CD4-positive, alpha-beta T cell treated with Interleukin-15 for 1 hour (primary cell): ENCODE data around the gene MFAP5.
"Not testable (repeated sequence)": the region's sequence is repeated elsewhere in the genome, so short reads cannot be mapped to it uniquely, and the experiment has no call there.

Experiments
- DNase-seq: peaks from one replicate; pipeline ENCODE4 v3.0.0-alpha.2; 2020

MFAP5 gene

DNA sequence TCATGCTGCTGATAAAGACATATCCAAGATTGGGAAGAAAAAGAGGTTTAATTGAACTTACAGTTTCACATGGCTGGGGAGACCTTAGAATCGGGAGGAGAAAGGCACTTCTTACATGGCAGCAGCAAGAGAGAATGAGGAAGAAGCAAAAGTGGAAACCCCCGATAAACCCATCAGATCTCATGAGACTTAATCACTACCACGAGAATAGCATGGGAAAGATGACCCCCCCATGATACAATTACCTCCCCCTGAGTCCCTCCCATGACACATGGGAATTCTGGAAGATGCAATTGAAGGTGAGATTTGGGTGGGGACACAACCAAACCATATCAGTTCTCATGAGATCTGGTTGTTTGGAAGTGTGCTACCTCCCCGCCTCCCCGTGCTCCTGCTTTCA lies 9.8 kb upstream of the MFAP5 start:
- DNase-seq, result no peak

- no peak for DNase-seq
Observed at GRCh38 chr12:8668441-8668840, 5.8 kb upstream of the MFAP5 start.

DNA sequence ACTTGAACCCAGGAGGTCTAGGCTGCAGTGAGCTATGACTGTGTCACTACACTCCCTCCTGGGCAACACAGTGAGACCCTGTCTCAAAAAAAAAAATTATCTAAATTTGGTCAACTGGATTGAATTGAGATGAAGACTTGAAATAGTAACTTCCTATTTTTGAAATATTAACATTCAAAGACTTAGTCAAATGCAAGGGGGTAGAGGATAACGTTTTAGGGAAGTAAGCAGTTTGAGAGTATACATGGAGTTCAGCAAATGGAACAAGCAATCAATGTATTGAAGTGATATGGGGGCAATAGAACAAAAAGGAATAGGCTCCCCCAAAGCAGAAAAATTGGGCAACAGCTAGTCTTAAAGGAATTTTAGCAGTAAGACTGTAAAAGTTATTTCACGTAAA lies 4.6 kb upstream of the MFAP5 start:
- no peak for DNase-seq

DNA sequence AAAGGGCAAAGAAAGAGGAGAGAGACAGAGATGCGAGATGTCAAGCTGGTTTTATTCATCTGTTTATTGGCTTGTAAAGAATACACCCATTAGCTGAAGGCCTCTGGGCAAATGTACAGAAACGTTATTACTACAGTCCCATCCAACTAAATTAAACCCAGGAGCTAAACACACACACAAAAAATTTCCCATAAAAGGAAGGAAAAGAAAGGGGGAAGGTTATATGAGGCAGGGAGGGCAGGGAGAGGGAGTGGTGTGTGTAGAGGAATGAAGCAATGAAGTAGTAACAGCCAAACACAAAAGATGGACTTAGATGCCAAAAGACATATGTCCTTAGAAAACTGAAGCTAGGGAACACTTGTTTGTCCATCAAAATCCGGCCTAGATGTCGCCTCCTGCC lies 3.1 kb upstream of the MFAP5 start:
- DNase-seq, result no peak

- DNase-seq, result no peak
Observed at GRCh38 chr12:8664228-8664913, 1.7 kb upstream of the MFAP5 start.

GRCh38 chr12:8661751-8662150 lies 875 bp downstream of the MFAP5 start:
- DNase-seq, result no peak

- no peak for DNase-seq
Observed at GRCh38 chr12:8661016-8661415, 1.6 kb downstream of the MFAP5 start.

DNA sequence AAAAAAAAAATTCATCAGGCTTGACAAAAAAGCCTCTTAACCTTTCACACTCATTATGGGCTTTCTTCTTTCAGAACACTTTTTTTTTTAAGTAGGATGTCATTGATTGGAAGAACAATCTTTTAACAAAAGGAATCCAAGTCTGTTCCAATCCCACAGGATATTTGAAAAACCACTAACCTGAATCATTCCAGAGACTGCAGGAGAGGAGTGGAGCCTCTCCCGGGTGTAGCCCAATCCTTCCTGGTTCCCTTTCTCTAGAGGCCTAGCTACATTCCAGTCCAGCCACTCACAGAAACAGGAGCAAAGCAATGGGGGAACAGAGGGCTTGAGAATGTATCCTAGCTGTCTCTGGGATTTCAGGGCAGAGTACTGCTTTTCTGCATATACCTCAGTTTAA lies 4.3 kb downstream of the MFAP5 start:
- no peak for DNase-seq

- no peak for DNase-seq
Observed at GRCh38 chr12:8655421-8655820, 7.2 kb downstream of the MFAP5 start.

DNA sequence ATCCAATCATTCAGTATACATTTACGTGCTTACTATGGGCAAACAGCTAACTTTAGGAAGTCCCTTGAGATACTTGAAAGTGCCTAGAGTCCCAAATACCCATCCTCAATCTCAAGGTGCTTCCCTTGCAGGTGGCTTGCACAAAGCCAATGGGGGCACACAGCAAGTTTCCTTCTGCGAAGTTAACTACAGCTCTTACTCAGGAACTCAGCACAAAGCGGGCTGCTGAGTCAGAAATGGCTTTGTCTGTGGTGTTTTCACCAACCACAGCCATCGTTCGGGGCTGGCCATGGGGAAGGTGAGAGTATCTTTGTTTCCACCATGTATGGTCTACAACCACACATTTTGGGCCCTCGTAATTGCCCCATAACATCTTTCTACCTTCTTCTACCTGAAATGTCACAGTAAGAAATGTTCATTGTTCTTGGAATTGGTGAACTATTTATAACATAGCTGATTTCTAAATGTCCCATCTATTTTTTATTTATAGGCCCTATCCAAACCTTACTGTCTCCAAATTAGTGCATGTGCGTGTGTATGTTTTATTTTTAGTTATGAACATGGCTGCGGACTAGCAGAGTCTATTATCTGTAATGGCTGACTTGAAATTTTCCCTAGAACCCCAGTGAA lies 13.9 kb downstream of the MFAP5 start:
- no peak for DNase-seq

DNA sequence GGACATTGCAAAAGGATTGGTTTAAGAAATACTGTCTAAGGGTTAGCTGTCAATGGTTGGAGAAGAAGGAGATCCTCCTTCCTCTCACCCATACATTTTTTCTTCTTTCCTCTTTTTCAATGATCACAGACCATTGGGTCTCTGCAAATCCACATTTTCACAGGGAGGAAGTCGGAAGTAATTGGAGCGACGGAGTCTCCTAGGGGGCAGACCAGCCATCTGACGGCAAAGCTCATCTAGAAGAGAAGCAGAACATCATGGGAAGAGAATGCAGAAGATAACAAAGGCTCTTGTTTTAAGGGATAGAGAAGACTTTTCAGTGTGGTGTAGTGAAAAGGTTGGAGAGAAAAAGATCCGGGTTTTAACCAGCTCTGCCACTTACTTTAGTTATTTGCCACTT lies 14.7 kb downstream of the MFAP5 start:
- no peak for DNase-seq

GRCh38 chr12:8644345-8645248 lies 18.0 kb downstream of the MFAP5 start:
- peak; percentile 24 for DNase-seq

DNA sequence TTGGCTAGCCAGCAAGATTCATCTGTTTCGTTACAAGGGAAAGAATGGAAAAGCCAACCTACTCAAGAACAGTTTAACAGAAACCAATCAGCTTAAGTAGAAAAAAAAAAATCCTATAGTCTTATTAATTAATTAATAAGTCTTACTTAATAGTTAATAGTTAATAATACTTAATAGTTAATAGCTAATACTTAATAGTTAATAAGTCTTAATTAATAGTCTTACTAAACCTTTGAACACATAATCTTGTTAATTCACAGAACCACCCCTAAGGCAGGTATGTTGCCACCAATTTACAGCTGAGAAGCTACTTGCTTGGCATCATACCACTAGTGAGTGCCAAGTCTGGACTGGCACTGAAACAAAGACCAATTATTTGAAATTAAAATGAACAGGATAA lies 19.9 kb downstream of the MFAP5 start:
- DNase-seq, result no peak

GRCh38 chr12:8639936-8640335 lies 22.7 kb downstream of the MFAP5 start:
- no peak for DNase-seq

DNA sequence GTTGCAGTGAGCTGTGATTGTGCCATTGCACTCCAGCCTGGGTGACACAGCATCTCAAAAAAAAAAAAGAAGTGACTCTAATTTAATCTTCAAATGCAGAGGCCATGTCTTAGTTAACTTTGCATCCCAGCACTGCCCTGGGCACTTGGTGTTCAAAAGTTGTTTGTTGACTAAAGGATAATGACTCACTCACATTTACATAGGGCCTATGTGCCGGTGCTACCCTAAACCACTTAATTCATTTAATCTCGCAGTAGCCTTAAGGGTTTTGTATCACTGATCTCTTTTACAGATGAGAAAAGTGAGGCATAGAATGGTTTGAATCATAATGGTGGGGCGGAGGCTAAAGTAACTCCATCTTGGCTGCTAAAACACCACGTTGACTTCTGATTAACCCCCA lies 23.7 kb downstream of the MFAP5 start:
- no peak for DNase-seq

DNA sequence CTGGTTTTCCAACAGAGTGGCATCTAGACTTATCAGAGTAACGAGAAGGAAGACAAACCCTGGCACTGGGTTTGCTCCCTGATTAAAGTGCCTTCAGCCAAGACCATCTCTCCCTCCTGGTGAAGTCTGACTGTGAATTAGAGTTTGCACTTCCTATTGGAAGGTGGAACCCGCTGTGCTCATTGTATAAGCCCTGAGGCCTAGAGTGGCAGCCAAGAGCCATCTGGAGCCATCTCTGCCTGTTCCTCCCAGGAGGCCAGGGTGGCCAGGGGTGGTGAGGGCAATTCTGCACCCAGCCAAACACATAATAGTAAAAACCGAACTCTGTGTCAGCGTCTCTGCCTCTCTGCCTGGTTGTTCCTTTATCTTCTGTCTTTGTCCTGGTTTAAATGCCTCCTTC lies 25.0 kb downstream of the MFAP5 start:
- DNase-seq, result no peak

- no peak for DNase-seq
Observed at GRCh38 chr12:8637244-8637643, 25.4 kb downstream of the MFAP5 start.

DNA sequence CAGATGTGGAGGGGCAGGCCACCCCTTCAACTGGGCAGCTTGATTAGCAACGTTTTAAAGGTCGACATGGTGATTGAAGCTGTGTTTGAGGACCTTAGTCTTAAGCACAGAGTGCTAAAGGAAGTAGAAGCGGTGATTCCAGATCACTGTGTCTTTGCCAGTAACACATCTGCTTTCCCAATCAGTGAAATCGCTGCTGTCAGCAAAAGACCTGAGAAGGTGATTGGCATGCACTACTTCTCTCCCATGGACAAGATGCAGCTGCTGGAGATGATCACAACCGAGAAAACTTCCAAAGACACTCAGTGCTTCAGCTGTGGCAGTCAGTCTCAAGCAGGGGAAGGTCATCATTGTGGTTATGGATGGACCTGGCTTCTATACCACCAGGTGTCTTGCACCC lies 26.0 kb downstream of the MFAP5 start:
- DNase-seq, result no peak

GRCh38 chr12:8636007-8636346 lies 26.6 kb downstream of the MFAP5 start:
- DNase-seq, result not testable (repeated sequence)

GRCh38 chr12:8635342-8636006 lies 27.2 kb downstream of the MFAP5 start:
- not testable (repeated sequence) for DNase-seq

DNA sequence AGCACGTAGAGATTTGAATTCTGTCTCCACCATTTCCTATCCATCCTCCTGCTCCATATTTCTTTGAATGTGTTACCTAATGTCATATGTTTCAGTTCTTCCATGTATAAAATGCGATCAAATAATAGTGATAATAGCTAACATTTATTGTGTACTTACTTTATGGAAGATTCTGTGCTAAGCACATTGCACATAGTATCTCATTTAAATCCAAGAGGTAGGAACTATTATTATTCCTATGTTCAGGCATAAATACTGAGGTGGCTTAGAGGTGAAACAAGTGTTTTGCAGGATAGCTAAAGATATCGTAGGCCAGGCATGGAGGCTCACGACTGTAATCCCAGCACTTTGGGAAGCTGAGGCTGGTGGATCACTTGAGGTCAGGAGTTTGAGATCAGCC lies 32.5 kb downstream of the MFAP5 start:
- DNase-seq, result no peak

- no peak for DNase-seq
Observed at GRCh38 chr12:8629486-8630033, 33.1 kb downstream of the MFAP5 start.

GRCh38 chr12:8628731-8629130 lies 33.9 kb downstream of the MFAP5 start:
- DNase-seq, result no peak
